ENCODE data around the gene NRAP.

DNA sequence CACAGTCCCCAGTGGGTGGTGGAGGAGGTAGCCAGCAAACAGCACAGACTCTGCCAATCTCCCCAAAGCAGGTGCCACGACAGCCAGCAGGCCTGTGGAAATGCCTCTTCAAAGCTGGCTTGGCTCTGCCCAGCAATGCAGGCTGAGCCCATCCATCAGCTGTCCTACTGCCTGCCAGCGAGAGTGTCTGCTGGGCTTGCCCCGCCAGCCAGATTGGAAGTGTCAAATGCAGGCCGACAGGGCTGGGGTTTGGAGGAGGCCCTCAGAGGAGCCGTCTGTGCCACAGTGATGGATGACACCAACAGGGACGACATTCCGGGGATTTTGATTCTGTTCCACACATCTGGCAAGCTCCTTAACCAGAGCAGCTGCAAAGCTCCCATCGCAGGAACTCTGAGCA is 94.3 kb downstream of the NRAP start:
- TF ChIP-seq POLR2A (IDR thresholded peaks at IDR 0.05; ENCODE audit: low read depth, low read length) (no peak), POLR2AphosphoS5 (IDR thresholded peaks at IDR 0.05; ENCODE audit: low read depth, low read length) (no peak), TAF1 (IDR thresholded peaks at IDR 0.05; ENCODE audit: low read depth, low read length) (no peak)
